Measurements from ENCODE around the gene ABR. TPM values are rescaled to one million over a fixed set of nuclear protein-coding genes. Genes with fewer than 3 reads are reported as not detected.

ABR gene
- total and polyA plus RNA-seq, 2 of the 8 experiments (the other 6 are each of a cell fraction or from before 2014, with no cell fraction given) = 44.8 to 47.2 TPM

GRCh38 chr17:1071103-1071825 lies 108.5 kb downstream of the ABR start:
- no peak overlapping the region for H2BK20ac ChIP-seq (ENCODE audit: low read length)
- no peak overlapping the region for H3K14ac ChIP-seq (ENCODE audit: insufficient read length)
- H3K27ac ChIP-seq (ENCODE audit: low read depth, low read length) = no peak overlapping the region
- H3K9me3 ChIP-seq (ENCODE audit: insufficient read depth in 2 of 2, low read depth in 1 of 2, low read length in 1 of 2) = no peaks in the 10 kb centered on the region
- no peak overlapping the region for H2BK5ac ChIP-seq (ENCODE audit: low read depth, low read length)
- H3K9ac ChIP-seq (replicated peaks in 1 of 4; ENCODE audit: extremely low read depth in 1 of 4, low read depth in 3 of 4, low read length in 3 of 4) = no peak overlapping the region
- no peak overlapping the region for H3K18ac ChIP-seq (ENCODE audit: extremely low read depth, low read length)
- no peak overlapping the region for H2BK15ac ChIP-seq (ENCODE audit: low read length)
- H3K23ac ChIP-seq (ENCODE audit: insufficient read length) = no peak overlapping the region
- no peak overlapping the region for H2AFZ ChIP-seq (ENCODE audit: low read length)
- TF ChIP-seq POLR2A (IDR thresholded peaks at IDR 0.05; ENCODE audit: control extremely low read depth in 1 of 2, low read depth in 2 of 2, low read length in 2 of 2) = no peak
- no peak overlapping the region for H4K8ac ChIP-seq (ENCODE audit: extremely low read depth, insufficient read depth, low read length)
- no peaks in the 10 kb centered on the region for H3K23me2 ChIP-seq (ENCODE audit: low read depth, low read length)
- peaks cover 2% of the 10 kb centered on the region; the same call in 1 of the 2 replicates for H3K79me1 ChIP-seq (ENCODE audit: low read depth, low read length)
- FAIRE-seq (no peak), DNase-seq (ENCODE audit: low read depth in 1 of 2, low spot score in 2 of 2) (no peak)
- no peak overlapping the region for H4K5ac ChIP-seq (ENCODE audit: insufficient read length, low read depth, low read length)
- peaks cover 0 to 2% of the 10 kb centered on the region in 2 experiments for H4K20me1 ChIP-seq (replicated peaks in 1 of 2; ENCODE audit: control insufficient read depth in 1 of 2, insufficient read depth in 2 of 2, low read length in 2 of 2)
- H3K4me1 ChIP-seq (replicated peaks in 1 of 4; ENCODE audit: control insufficient read depth in 3 of 4, insufficient read depth in 4 of 4, low read length in 3 of 4) = peaks cover 0 to 8% (median 0%) of the 10 kb centered on the region in 4 experiments; a peak in 3 of 7 replicates
- H3K4me2 ChIP-seq (ENCODE audit: insufficient read depth in 1 of 2, low read depth in 2 of 2, low read length in 2 of 2) = no peak overlapping the region
- ChIA-PET CTCF (ENCODE audit: partially characterized antibody) (interaction anchor here (2.7 to 3.4 kb wide), 2 partner anchors 13 to 15 kb away, joined by 8 to 17 read pairs; no protein-coding TSS in a partner anchor), POLR2A (ENCODE audit: partially characterized antibody) (no interaction called here)
- H3K4me3 ChIP-seq (ENCODE audit: extremely low read depth in 1 of 4, insufficient read depth in 2 of 4, low read depth in 3 of 4, low read length in 4 of 4) = no peak overlapping the region
- no peak overlapping the region for H4K91ac ChIP-seq (replicated peaks; ENCODE audit: insufficient read length, low read length)
- no peak overlapping the region for H2BK120ac ChIP-seq (replicated peaks; ENCODE audit: low read depth, low read length)
- no peak overlapping the region for H2BK12ac ChIP-seq (ENCODE audit: low read depth, low read length)
- H3K27me3 ChIP-seq (replicated peaks in 1 of 4; ENCODE audit: control insufficient read depth in 3 of 4, extremely low read depth in 1 of 4, insufficient read depth in 3 of 4, low read length in 3 of 4) = no peaks in the 10 kb centered on the region
- H3K4ac ChIP-seq (replicated peaks; ENCODE audit: insufficient read length, low read depth, low read length) = no peak overlapping the region
- H3K36me3 ChIP-seq (ENCODE audit: control insufficient read depth in 2 of 4, insufficient read depth in 4 of 4, low read length in 3 of 4) = no peaks in the 10 kb centered on the region; a peak in 4 of 8 replicates
- no peaks in the 10 kb centered on the region for H3K79me2 ChIP-seq (ENCODE audit: control insufficient read depth in 1 of 2, insufficient read depth in 2 of 2, low read length in 2 of 2)
- no peak overlapping the region for H3K56ac ChIP-seq (replicated peaks; ENCODE audit: insufficient read length, low read depth, low read length)
- 87% methylated on average over 29 of the region's 29 CpGs; no CpG with 5 or more reads in 1 of the 2 experiments for WGBS, 2 experiments (ENCODE audit: extremely low coverage in 1 of 2, insufficient coverage in 1 of 2, insufficient read length in 1 of 2, insufficient replicate concordance in 2 of 2, low coverage in 1 of 2, low lambda C conversion rate in 2 of 2, missing lambda C conversion rate in 1 of 2)
- no peak overlapping the region for H2AK5ac ChIP-seq (ENCODE audit: low read depth, low read length)
